AG09309 (cell line): ENCODE data around the gene ACADS.

Experiments
- DNase-seq: peaks from one replicate; pipeline ENCODE4 v3.0.0-alpha.2; 2010; ENCODE audit warnings: low read depth
- H3K4me3 ChIP-seq: 2 replicates; pipeline ENCODE4 v1.5.1; 2011; ENCODE audit warnings: mild to moderate bottlenecking, low read depth, low read length, moderate library complexity; ENCODE audit not compliant: control insufficient read depth
- TF ChIP-seq, protein P1 (sequence below): IDR thresholded peaks from 2 replicates; pipeline ENCODE4 v1.5.1; 2011; ENCODE audit warnings: mild to moderate bottlenecking, low read depth, low read length, inconsistent platforms; ENCODE audit not compliant: insufficient read depth, control insufficient read depth; ENCODE audit errors: missing control alignments

ACADS gene

GRCh38 chr12:120760349-120761254 lies 35.0 kb downstream of the ACADS start:
- no peak for DNase-seq
- no peak overlapping the region for H3K4me3 ChIP-seq
- TF ChIP-seq, protein P1, sequence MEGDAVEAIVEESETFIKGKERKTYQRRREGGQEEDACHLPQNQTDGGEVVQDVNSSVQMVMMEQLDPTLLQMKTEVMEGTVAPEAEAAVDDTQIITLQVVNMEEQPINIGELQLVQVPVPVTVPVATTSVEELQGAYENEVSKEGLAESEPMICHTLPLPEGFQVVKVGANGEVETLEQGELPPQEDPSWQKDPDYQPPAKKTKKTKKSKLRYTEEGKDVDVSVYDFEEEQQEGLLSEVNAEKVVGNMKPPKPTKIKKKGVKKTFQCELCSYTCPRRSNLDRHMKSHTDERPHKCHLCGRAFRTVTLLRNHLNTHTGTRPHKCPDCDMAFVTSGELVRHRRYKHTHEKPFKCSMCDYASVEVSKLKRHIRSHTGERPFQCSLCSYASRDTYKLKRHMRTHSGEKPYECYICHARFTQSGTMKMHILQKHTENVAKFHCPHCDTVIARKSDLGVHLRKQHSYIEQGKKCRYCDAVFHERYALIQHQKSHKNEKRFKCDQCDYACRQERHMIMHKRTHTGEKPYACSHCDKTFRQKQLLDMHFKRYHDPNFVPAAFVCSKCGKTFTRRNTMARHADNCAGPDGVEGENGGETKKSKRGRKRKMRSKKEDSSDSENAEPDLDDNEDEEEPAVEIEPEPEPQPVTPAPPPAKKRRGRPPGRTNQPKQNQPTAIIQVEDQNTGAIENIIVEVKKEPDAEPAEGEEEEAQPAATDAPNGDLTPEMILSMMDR: no peak

DNA sequence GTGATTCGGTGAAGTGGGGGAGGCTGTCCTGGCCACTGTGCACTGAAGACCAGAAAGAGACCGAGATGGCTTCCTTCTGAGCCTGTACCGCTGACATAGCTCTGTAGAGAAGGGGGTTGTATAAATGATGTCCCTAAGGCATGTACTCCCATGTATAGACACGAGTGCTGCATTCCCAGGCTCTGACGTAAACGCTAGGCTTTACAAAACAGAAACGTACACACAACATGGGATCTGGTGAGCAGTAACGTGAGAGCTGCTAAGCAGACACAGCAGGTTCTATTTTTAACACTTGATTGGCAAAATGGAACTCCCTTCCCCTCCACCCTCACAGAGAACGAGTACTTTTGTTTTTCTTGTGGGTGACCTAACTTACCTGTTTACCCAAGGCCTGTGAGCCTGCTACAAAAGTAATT lies 35.9 kb downstream of the ACADS start:
- TF ChIP-seq, protein P1: no peak
- DNase-seq: no peak
- H3K4me3 ChIP-seq: no peak overlapping the region

- H3K4me3 ChIP-seq: no peak overlapping the region
- DNase-seq: no peak
- TF ChIP-seq, protein P1: no peak
These were observed 36.5 kb downstream of the ACADS start for GRCh38 chr12:120762086-120762485.

DNA sequence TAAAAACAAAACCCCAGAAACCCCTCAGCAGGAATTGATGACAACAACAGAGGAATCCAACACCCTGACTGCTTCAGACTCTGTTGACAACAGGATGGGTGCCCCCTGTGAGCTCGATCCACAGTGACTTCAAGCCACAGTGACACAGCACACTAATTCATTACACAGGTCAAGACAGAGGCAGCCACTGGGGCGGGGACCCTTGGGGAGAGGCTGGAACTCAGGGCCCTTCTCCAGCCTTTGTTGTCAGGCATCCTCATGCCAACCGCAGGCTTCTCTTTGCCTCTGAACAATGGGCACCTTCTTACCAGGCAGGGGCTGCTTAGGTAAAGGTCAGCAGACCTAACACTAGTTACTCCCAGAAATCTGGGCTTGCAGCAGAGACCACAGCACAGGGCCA lies 37.6 kb downstream of the ACADS start:
- TF ChIP-seq, protein P1: no peak
- no peak overlapping the region for H3K4me3 ChIP-seq
- DNase-seq: no peak

GRCh38 chr12:120764816-120765215 lies 39.2 kb downstream of the ACADS start:
- DNase-seq: no peak
- H3K4me3 ChIP-seq: no peak overlapping the region
- TF ChIP-seq, protein P1: no peak

- H3K4me3 ChIP-seq: no peak overlapping the region
- TF ChIP-seq, protein P1: no peak
- no peak for DNase-seq
These were observed 40.9 kb downstream of the ACADS start for GRCh38 chr12:120766566-120766965.
